ENCODE data around the gene SNCB. TPM values are rescaled to one million over a fixed set of nuclear protein-coding genes. Genes with fewer than 3 reads are reported as not detected.

Gene SNCB
- total and polyA plus RNA-seq, 2 of the 13 experiments (the other 11 are each of a cell fraction or from before 2014, with no cell fraction given): not detected

DNA sequence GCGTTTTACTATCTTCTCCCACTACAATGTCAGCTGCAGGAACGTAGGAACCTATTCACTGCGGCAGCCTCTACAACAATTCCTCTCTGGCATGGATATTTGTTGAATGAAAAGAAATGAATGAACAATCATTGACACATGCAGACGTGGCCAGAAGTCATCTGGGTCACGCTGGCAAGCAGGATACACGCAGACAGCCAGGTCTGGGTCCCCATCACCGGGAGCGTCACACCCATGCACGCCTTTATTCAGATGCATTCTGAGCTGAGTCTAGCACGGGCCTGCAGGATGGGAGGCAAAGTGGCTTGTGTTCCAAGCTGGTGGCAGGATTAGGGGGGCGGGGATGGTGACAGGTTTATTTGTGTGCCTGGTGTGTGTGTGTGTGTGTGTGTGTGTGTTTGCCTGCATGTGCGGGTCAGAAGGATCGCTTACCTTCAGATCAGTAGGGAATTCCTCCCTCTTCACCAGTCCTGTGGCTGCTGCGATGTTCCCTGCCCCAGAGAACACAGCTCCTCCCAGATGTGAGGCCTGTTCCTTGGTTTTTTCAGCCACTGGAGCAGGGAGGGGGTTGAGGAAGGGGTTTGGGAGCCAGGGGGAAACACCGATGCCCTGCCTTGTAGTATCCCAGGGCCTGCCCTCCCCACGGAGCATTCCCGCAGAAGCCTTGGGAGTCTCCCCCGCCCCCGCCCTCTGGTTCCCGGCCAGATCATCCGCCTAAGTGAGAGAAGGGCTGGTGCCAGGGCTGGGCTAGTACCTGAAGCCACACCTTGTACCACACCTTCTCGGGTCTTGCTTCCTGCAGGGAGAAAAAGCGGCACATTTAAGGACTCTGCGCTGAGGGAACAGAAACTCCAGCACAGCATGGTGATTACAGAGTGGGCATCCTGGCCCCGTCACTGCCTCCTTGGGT, 4.1 kb downstream of the SNCB start:
- FAIRE-seq (no peak), DNase-seq (ENCODE audit: low spot score) (no peak), ATAC-seq (no peak)
- no peaks in the 10 kb centered on the region for H4K20me1 ChIP-seq (ENCODE audit: insufficient read depth, low read length)
- H3K79me2 ChIP-seq (ENCODE audit: insufficient read depth, low read length): no peaks in the 10 kb centered on the region
- BruUV-seq (replicated peaks): no TSS peak
- H3K4me2 ChIP-seq (ENCODE audit: low read depth, low read length): no peak overlapping the region
- H3K36me3 ChIP-seq (replicated peaks in 1 of 2; ENCODE audit: control insufficient read depth in 1 of 2, insufficient read depth in 2 of 2, low read length in 2 of 2): no peaks in the 10 kb centered on the region
- in situ Hi-C loops (cut with HindIII; ENCODE audit: extremely low pct_ligation_motif_present, low pct_unique_long_range_greater_than_20kb): no loop called here
- ChIA-PET POLR2A (no interaction called here), CTCF (ENCODE audit: low intra/inter-chr PET ratio, low total read pairs) (no interaction called here)
- WGBS (ENCODE audit: low lambda C conversion rate): 14% methylated on average over 18 of the region's 25 CpGs
- H3K9me3 ChIP-seq (ENCODE audit: low read length): no peaks in the 10 kb centered on the region
- peaks cover 17 to 87% of the 10 kb centered on the region in 2 experiments; a peak in 4 of 5 replicates for H3K27me3 ChIP-seq (ENCODE audit: control insufficient read depth in 1 of 2, insufficient read depth in 2 of 2, low read length in 2 of 2)
- H3K27ac ChIP-seq (ENCODE audit: extremely low read length, insufficient read depth, low read length): no peak overlapping the region
- intact Hi-C loops (cut with micrococcal nuclease; ENCODE audit: unreplicated experiment): no loop called here
- TF ChIP-seq IRF2 (CRISPR knock-in tag; IDR thresholded peaks at IDR 0.05): no peak
- TF ChIP-seq STAT5B (CRISPR knock-in tag; IDR thresholded peaks at IDR 0.05): no peak
- TF ChIP-seq, protein P1, sequence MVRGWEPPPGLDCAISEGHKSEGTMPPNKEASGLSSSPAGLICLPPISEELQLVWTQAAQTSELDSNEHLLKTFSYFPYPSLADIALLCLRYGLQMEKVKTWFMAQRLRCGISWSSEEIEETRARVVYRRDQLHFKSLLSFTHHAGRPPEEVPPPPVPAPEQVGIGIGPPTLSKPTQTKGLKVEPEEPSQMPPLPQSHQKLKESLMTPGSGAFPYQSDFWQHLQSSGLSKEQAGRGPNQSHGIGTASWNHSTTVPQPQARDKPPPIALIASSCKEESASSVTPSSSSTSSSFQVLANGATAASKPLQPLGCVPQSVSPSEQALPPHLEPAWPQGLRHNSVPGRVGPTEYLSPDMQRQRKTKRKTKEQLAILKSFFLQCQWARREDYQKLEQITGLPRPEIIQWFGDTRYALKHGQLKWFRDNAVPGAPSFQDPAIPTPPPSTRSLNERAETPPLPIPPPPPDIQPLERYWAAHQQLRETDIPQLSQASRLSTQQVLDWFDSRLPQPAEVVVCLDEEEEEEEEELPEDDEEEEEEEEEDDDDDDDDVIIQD (CRISPR knock-in tag; IDR thresholded peaks at IDR 0.05; ENCODE audit: low read depth): no peak
- no peak for TF ChIP-seq SMAD1 (CRISPR knock-in tag; IDR thresholded peaks at IDR 0.05; ENCODE audit: borderline replicate concordance, low read depth)
- TF ChIP-seq ATM (IDR thresholded peaks at IDR 0.05; ENCODE audit: borderline replicate concordance): no peak
- TF ChIP-seq, protein P2, sequence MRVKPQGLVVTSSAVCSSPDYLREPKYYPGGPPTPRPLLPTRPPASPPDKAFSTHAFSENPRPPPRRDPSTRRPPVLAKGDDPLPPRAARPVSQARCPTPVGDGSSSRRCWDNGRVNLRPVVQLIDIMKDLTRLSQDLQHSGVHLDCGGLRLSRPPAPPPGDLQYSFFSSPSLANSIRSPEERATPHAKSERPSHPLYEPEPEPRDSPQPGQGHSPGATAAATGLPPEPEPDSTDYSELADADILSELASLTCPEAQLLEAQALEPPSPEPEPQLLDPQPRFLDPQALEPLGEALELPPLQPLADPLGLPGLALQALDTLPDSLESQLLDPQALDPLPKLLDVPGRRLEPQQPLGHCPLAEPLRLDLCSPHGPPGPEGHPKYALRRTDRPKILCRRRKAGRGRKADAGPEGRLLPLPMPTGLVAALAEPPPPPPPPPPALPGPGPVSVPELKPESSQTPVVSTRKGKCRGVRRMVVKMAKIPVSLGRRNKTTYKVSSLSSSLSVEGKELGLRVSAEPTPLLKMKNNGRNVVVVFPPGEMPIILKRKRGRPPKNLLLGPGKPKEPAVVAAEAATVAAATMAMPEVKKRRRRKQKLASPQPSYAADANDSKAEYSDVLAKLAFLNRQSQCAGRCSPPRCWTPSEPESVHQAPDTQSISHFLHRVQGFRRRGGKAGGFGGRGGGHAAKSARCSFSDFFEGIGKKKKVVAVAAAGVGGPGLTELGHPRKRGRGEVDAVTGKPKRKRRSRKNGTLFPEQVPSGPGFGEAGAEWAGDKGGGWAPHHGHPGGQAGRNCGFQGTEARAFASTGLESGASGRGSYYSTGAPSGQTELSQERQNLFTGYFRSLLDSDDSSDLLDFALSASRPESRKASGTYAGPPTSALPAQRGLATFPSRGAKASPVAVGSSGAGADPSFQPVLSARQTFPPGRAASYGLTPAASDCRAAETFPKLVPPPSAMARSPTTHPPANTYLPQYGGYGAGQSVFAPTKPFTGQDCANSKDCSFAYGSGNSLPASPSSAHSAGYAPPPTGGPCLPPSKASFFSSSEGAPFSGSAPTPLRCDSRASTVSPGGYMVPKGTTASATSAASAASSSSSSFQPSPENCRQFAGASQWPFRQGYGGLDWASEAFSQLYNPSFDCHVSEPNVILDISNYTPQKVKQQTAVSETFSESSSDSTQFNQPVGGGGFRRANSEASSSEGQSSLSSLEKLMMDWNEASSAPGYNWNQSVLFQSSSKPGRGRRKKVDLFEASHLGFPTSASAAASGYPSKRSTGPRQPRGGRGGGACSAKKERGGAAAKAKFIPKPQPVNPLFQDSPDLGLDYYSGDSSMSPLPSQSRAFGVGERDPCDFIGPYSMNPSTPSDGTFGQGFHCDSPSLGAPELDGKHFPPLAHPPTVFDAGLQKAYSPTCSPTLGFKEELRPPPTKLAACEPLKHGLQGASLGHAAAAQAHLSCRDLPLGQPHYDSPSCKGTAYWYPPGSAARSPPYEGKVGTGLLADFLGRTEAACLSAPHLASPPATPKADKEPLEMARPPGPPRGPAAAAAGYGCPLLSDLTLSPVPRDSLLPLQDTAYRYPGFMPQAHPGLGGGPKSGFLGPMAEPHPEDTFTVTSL (CRISPR knock-in tag; IDR thresholded peaks at IDR 0.05; ENCODE audit: borderline replicate concordance): no peak
- TF ChIP-seq PAF1 (CRISPR knock-in tag; IDR thresholded peaks at IDR 0.05): no peak
- TF ChIP-seq DNMT3B (CRISPR knock-in tag; conservative IDR thresholded peaks at IDR 0.05): no peak
- peaks cover 26% of the 10 kb centered on the region for H3K4me1 ChIP-seq (ENCODE audit: insufficient read depth, low read length)
- no peak overlapping the region for H3K4me3 ChIP-seq (replicated peaks in 1 of 3; ENCODE audit: insufficient read depth in 1 of 3, low read depth in 2 of 3, low read length in 3 of 3)
- no peak overlapping the region for H2AFZ ChIP-seq (ENCODE audit: low read length)
- H3K9ac ChIP-seq (ENCODE audit: insufficient read depth, low read depth, low read length): no peak overlapping the region
